Measurements from ENCODE around the gene SURF1.

DNA sequence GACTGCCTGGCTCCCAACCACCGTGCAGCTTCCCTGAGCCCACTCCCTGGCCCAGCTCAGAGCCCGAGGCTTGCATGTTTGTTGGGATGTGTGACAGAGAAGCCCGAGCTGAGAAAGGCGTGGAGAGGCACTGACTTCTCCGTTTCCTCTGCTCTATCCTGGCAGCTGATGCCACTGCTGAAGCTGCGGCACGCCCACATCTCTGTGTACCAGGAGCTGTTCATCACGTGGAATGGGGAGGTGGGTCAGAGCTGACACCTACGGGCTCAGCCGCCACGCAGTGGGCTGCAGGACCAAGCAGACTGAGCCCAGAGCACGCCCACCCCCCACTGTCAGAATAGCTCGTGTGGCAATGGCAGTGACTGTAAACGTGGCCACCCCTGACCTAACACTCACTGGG, 29.2 kb upstream of the SURF1 start:
- no peak for TF ChIP-seq EZH2 (IDR thresholded peaks at IDR 0.05; ENCODE audit: borderline replicate concordance, low read length)
- TF ChIP-seq, protein P1, sequence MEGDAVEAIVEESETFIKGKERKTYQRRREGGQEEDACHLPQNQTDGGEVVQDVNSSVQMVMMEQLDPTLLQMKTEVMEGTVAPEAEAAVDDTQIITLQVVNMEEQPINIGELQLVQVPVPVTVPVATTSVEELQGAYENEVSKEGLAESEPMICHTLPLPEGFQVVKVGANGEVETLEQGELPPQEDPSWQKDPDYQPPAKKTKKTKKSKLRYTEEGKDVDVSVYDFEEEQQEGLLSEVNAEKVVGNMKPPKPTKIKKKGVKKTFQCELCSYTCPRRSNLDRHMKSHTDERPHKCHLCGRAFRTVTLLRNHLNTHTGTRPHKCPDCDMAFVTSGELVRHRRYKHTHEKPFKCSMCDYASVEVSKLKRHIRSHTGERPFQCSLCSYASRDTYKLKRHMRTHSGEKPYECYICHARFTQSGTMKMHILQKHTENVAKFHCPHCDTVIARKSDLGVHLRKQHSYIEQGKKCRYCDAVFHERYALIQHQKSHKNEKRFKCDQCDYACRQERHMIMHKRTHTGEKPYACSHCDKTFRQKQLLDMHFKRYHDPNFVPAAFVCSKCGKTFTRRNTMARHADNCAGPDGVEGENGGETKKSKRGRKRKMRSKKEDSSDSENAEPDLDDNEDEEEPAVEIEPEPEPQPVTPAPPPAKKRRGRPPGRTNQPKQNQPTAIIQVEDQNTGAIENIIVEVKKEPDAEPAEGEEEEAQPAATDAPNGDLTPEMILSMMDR (IDR thresholded peaks at IDR 0.05; ENCODE audit: low read length), result no peak

Data from OCI-LY1 (cell line).